ENCODE data around the gene ACP6.

ACP6 gene

GRCh38 chr1:147651466-147651865, 18.9 kb downstream of the ACP6 start:
- no peak for DNase-seq (ENCODE audit: low read depth in 2 of 2)

- DNase-seq (ENCODE audit: low read depth in 2 of 2) = no peak
These were observed 21.4 kb downstream of the ACP6 start for GRCh38 chr1:147648933-147649332.

GRCh38 chr1:147647796-147648633, 22.3 kb downstream of the ACP6 start:
- peak in 1 of 2 donors; percentile 10 for DNase-seq (ENCODE audit: low read depth in 2 of 2)

- DNase-seq (ENCODE audit: low read depth in 2 of 2) = no peak
These were observed 26.4 kb downstream of the ACP6 start for GRCh38 chr1:147643974-147644373.

- DNase-seq (ENCODE audit: low read depth in 2 of 2) = no peak
These were observed 28.4 kb downstream of the ACP6 start for GRCh38 chr1:147641695-147642592.

- no peak for DNase-seq (ENCODE audit: low read depth in 2 of 2)
These were observed 29.0 kb downstream of the ACP6 start for GRCh38 chr1:147641291-147641690.

- DNase-seq (ENCODE audit: low read depth in 2 of 2) = peak; percentile 53 to 54
These were observed 29.7 kb downstream of the ACP6 start for GRCh38 chr1:147640553-147641165.

GRCh38 chr1:147636314-147636713, 34.0 kb downstream of the ACP6 start:
- no peak for DNase-seq (ENCODE audit: low read depth in 2 of 2)

- no peak for DNase-seq (ENCODE audit: low read depth in 2 of 2)
These were observed 35.0 kb downstream of the ACP6 start for GRCh38 chr1:147635342-147635741.

- DNase-seq (ENCODE audit: low read depth in 2 of 2) = no peak
These were observed 35.7 kb downstream of the ACP6 start for GRCh38 chr1:147634645-147635044.

GRCh38 chr1:147633759-147634158, 36.6 kb downstream of the ACP6 start:
- no peak for DNase-seq (ENCODE audit: low read depth in 2 of 2)

GRCh38 chr1:147631839-147632238, 38.5 kb downstream of the ACP6 start:
- DNase-seq (ENCODE audit: low read depth in 2 of 2) = no peak

GRCh38 chr1:147630447-147630846, 39.9 kb downstream of the ACP6 start:
- DNase-seq (ENCODE audit: low read depth in 2 of 2) = no peak

GRCh38 chr1:147630022-147630421, 40.3 kb downstream of the ACP6 start:
- no peak for DNase-seq (ENCODE audit: low read depth in 2 of 2)

GRCh38 chr1:147628441-147628840, 41.9 kb downstream of the ACP6 start:
- no peak for DNase-seq (ENCODE audit: low read depth in 2 of 2)

GRCh38 chr1:147627435-147628110, 42.8 kb downstream of the ACP6 start:
- peak in 1 of 2 donors; percentile 20 for DNase-seq (ENCODE audit: low read depth in 2 of 2)

GRCh38 chr1:147626739-147627138, 43.6 kb downstream of the ACP6 start:
- no peak for DNase-seq (ENCODE audit: low read depth in 2 of 2)

- no peak for DNase-seq (ENCODE audit: low read depth in 2 of 2)
These were observed 44.0 kb downstream of the ACP6 start for GRCh38 chr1:147626291-147626690.

- DNase-seq (ENCODE audit: low read depth in 2 of 2) = no peak
These were observed 44.8 kb downstream of the ACP6 start for GRCh38 chr1:147625362-147625995.

- no peak for DNase-seq (ENCODE audit: low read depth in 2 of 2)
These were observed 45.8 kb downstream of the ACP6 start for GRCh38 chr1:147624529-147624928.

GRCh38 chr1:147624011-147624410, 46.3 kb downstream of the ACP6 start:
- no peak for DNase-seq (ENCODE audit: low read depth in 2 of 2)

Data from stimulated activated CD8-positive, alpha-beta memory T cell treated with anti-CD3 and anti-CD28 coated beads, Interleukin-15, amount 100 ng/mL, for 4 hours (primary cell).